ENCODE results near the gene ATP11A. TPM values are rescaled to one million over a fixed set of nuclear protein-coding genes. Genes with fewer than 3 reads are reported as not detected.

The ATP11A gene
- total RNA-seq, 2 donors from 2014 or later: 122 to 140 TPM

DNA sequence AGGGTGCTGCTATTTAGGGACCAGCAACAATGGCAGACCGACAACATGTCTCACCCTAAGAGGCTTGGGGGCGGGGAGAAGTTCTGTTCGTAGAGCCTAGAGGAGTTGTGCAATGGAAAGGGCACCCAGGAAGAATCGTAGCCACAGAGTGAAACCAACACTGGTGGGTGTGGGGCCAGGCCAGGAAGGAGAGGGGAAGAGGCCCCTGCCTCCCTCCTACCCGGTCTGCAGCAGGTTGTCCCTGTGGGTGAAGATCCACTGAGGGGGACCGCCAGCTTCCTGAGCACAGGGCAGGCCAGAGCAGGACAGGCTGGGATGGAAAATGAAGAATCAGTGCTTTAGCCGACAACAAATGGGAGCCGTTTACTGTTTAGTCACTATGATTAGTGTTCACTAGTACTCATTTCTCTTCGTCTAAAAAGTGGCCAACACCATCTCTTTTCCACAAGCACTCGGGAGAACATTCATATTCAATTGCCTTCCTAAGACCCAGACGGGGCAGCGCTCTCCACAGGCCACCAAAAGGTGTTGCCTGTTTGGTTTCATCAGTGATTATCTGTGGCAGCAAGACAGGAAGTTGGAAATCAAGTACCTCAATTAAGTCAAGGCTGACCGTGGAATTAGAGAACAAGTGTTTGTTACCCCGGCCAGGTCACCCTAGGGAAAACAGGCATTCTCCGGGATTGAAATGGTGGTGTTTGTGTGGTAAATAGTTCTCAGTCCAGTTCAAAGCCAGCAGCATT lies 1.1 kb upstream of the ATP11A start:
- Histone ChIP-seq H3K4me3 (ENCODE audit: low read length) (peak overlapping the region; percentile 75), H3K9ac (ENCODE audit: extremely low read depth, low read length, poor library complexity, severe bottlenecking) (peak overlapping the region; percentile 27), H3K9me3 (ENCODE audit: control insufficient read depth, low read length) (no peaks in the 10 kb centered on the region), H3K4me1 (ENCODE audit: control insufficient read depth, insufficient read depth, low read length) (peaks cover 8% of the 10 kb centered on the region), H3K27ac (ENCODE audit: low read depth, low read length) (no peak overlapping the region), H3K36me3 (ENCODE audit: control insufficient read depth, insufficient read depth, low read length) (no peaks in the 10 kb centered on the region), H3K27me3 (ENCODE audit: control insufficient read depth, insufficient read depth, low read length, poor library complexity, severe bottlenecking) (no peaks in the 10 kb centered on the region)
- H3K9me3 Mint-ChIP-seq: no peaks in the 10 kb centered on the region
- peaks cover 40% of the 10 kb centered on the region for H3K4me1 Mint-ChIP-seq
- H3K4me3 Mint-ChIP-seq: peak overlapping the region; percentile 86
- WGBS, 2 experiments (ENCODE audit: insufficient coverage in 1 of 2, insufficient read length in 1 of 2): 75 to 84% methylated on average over 10 to 15 of the region's 15 CpGs
- no peaks in the 10 kb centered on the region for H3K36me3 Mint-ChIP-seq (ENCODE audit: low read depth)
- peak; percentile 15 for TF ChIP-seq CTCF (conservative IDR thresholded peaks at IDR 0.05)
- peak; percentile 81 for DNase-seq
- H3K27me3 Mint-ChIP-seq (ENCODE audit: insufficient read depth): no peaks in the 10 kb centered on the region
- H3K27ac Mint-ChIP-seq: peak overlapping the region; percentile 79

- Histone ChIP-seq H3K9me3 (ENCODE audit: control insufficient read depth, low read length) (no peaks in the 10 kb centered on the region), H3K4me3 (ENCODE audit: low read length) (peak overlapping the region; percentile 94), H3K4me1 (ENCODE audit: control insufficient read depth, insufficient read depth, low read length) (peaks cover 16% of the 10 kb centered on the region), H3K9ac (ENCODE audit: extremely low read depth, low read length, poor library complexity, severe bottlenecking) (peak overlapping the region; percentile 80), H3K27ac (ENCODE audit: low read depth, low read length) (no peak overlapping the region), H3K27me3 (ENCODE audit: control insufficient read depth, insufficient read depth, low read length, poor library complexity, severe bottlenecking) (no peaks in the 10 kb centered on the region), H3K36me3 (ENCODE audit: control insufficient read depth, insufficient read depth, low read length) (peaks cover 3% of the 10 kb centered on the region)
- Mint-ChIP-seq H3K4me1 (peaks cover 55% of the 10 kb centered on the region), H3K27ac (peak overlapping the region; percentile 87), H3K27me3 (ENCODE audit: insufficient read depth) (no peaks in the 10 kb centered on the region), H3K9me3 (no peaks in the 10 kb centered on the region), H3K4me3 (peak overlapping the region; percentile 86), H3K36me3 (ENCODE audit: low read depth) (no peaks in the 10 kb centered on the region)
- peak; percentile 80 for DNase-seq
- no peak for TF ChIP-seq CTCF (conservative IDR thresholded peaks at IDR 0.05)
- 0% methylated on average over 27 to 77 of the region's 77 CpGs for WGBS, 2 experiments (ENCODE audit: insufficient coverage in 1 of 2, insufficient read length in 1 of 2)
Observed at GRCh38 chr13:112690283-112690929, 568 bp downstream of the ATP11A start.

DNA sequence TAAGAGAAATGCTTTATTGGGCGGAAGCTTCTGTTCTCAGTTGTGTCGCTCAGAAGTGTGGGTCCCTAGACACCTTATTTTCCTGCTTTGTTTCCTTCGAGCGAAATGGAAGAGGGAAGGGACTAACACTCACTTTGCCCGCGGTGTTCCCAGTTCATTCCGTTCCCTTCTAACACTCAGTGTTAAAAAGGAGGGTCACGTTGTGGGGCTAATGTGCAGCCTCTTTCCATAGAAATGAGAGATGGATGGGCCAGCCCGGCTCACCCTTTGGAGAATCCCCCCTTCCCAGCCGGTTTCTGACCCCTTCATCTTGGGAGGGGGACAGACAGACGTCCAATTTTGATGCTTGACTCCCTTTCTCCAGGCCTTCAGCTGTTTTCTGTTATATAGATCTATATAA lies 2.3 kb downstream of the ATP11A start:
- no peaks in the 10 kb centered on the region for H3K27me3 Mint-ChIP-seq (ENCODE audit: insufficient read depth)
- no peaks in the 10 kb centered on the region for H3K36me3 Mint-ChIP-seq (ENCODE audit: low read depth)
- H3K9ac ChIP-seq (ENCODE audit: extremely low read depth, low read length, poor library complexity, severe bottlenecking): peak overlapping the region; percentile 80
- peaks cover 55% of the 10 kb centered on the region for H3K4me1 Mint-ChIP-seq
- no peaks in the 10 kb centered on the region for H3K9me3 Mint-ChIP-seq
- peak overlapping the region; percentile 94 for H3K4me3 ChIP-seq (ENCODE audit: low read length)
- H3K27ac ChIP-seq (ENCODE audit: low read depth, low read length): no peak overlapping the region
- H3K27me3 ChIP-seq (ENCODE audit: control insufficient read depth, insufficient read depth, low read length, poor library complexity, severe bottlenecking): no peaks in the 10 kb centered on the region
- H3K4me1 ChIP-seq (ENCODE audit: control insufficient read depth, insufficient read depth, low read length): peaks cover 16% of the 10 kb centered on the region
- H3K36me3 ChIP-seq (ENCODE audit: control insufficient read depth, insufficient read depth, low read length): peaks cover 11% of the 10 kb centered on the region
- 84 to 95% methylated on average over 2 to 11 of the region's 11 CpGs for WGBS, 2 experiments (ENCODE audit: insufficient coverage in 1 of 2, insufficient read length in 1 of 2)
- H3K9me3 ChIP-seq (ENCODE audit: control insufficient read depth, low read length): no peaks in the 10 kb centered on the region
- DNase-seq: no peak
- TF ChIP-seq CTCF (conservative IDR thresholded peaks at IDR 0.05): no peak
- H3K27ac Mint-ChIP-seq: peak overlapping the region; percentile 87
- H3K4me3 Mint-ChIP-seq: peak overlapping the region; percentile 86

Data from endodermal cell (in vitro differentiated cells).